CD1c-positive myeloid dendritic cell (primary cell): Measurements from ENCODE around the gene NIP7.
"Not testable (repeated sequence)": the region's sequence is repeated elsewhere in the genome, so short reads cannot be mapped to it uniquely, and the experiment has no call there.

Experiments
- DNase-seq: peaks from one replicate; pipeline ENCODE4 v3.0.0-alpha.2; 2016; ENCODE audit errors: extremely low spot score

The NIP7 gene

GRCh38 chr16:69339289-69340094 lies at the start of gene NIP7, which contains the start of gene COG8:
Gene NIP7 (plus strand): TSS chr16:69339772. CDS start chr16:69339830, 58 bp downstream.
Gene COG8 (minus strand): TSS chr16:69339564. CDS start chr16:69339552, 12 bp downstream.
- peak; percentile 98 for DNase-seq

GRCh38 chr16:69291657-69292056 lies 47.9 kb upstream of the NIP7 start:
- DNase-seq: not testable (repeated sequence)

- DNase-seq: no peak
Observed at GRCh38 chr16:69293401-69293800, 46.2 kb upstream of the NIP7 start.

GRCh38 chr16:69294051-69294450 lies 45.5 kb upstream of the NIP7 start:
- no peak for DNase-seq

- not testable (repeated sequence) for DNase-seq
Observed at GRCh38 chr16:69296771-69297170, 42.8 kb upstream of the NIP7 start.

- DNase-seq: no peak
Observed at GRCh38 chr16:69298261-69298660, 41.3 kb upstream of the NIP7 start.

GRCh38 chr16:69301187-69301586 lies 38.4 kb upstream of the NIP7 start:
- no peak for DNase-seq

GRCh38 chr16:69301861-69302260 lies 37.7 kb upstream of the NIP7 start:
- no peak for DNase-seq

GRCh38 chr16:69302301-69302700 lies 37.3 kb upstream of the NIP7 start:
- no peak for DNase-seq

- no peak for DNase-seq
Observed at GRCh38 chr16:69306031-69306430, 33.5 kb upstream of the NIP7 start.

- no peak for DNase-seq
Observed at GRCh38 chr16:69307091-69307490, 32.5 kb upstream of the NIP7 start.

- DNase-seq: no peak
Observed at GRCh38 chr16:69307856-69308255, 31.7 kb upstream of the NIP7 start.

GRCh38 chr16:69309316-69309715 lies 30.3 kb upstream of the NIP7 start:
- DNase-seq: no peak

- peak; percentile 98 for DNase-seq
Observed at GRCh38 chr16:69310653-69311532, 28.7 kb upstream of the NIP7 start, which contains the start of gene VPS4A. Gene VPS4A (plus strand): TSS chr16:69311350. CDS start chr16:69311512, 162 bp downstream.

GRCh38 chr16:69311533-69312387 lies 27.8 kb upstream of the NIP7 start:
- peak; percentile 40 for DNase-seq

GRCh38 chr16:69313469-69313868 lies 26.1 kb upstream of the NIP7 start:
- no peak for DNase-seq

- no peak for DNase-seq
Observed at GRCh38 chr16:69314534-69314933, 25.0 kb upstream of the NIP7 start.

GRCh38 chr16:69315486-69316311 lies 23.9 kb upstream of the NIP7 start:
- DNase-seq: no peak

GRCh38 chr16:69316595-69317034 lies 23.0 kb upstream of the NIP7 start:
- no peak for DNase-seq

- no peak for DNase-seq
Observed at GRCh38 chr16:69318177-69318910, 21.2 kb upstream of the NIP7 start.
